ENCODE measurements around the gene RALGPS2. TPM values are rescaled to one million over a fixed set of nuclear protein-coding genes. Genes with fewer than 3 reads are reported as not detected.

Gene RALGPS2
- total and polyA plus RNA-seq, 2 of the 8 experiments (the other 6 are each of a cell fraction or from before 2014, with no cell fraction given) = 6.7 to 38.0 TPM

- ChIA-PET CTCF (ENCODE audit: partially characterized antibody) (interaction anchor here (1.2 to 3.8 kb wide), 2 partner anchors 10 to 181 kb away, joined by 4 to 11 read pairs; no protein-coding TSS in a partner anchor), POLR2A (ENCODE audit: partially characterized antibody) (no interaction called here)
- TF ChIP-seq GTF2F1 (IDR thresholded peaks at IDR 0.05; ENCODE audit: borderline replicate concordance, low read depth, low read length) = no peak
- TF ChIP-seq CHD1 (IDR thresholded peaks at IDR 0.05; ENCODE audit: low read depth, low read length) = no peak
- TF ChIP-seq KDM5A (IDR thresholded peaks at IDR 0.05; ENCODE audit: low read length) = no peak
- TF ChIP-seq SAP30 (IDR thresholded peaks at IDR 0.05; ENCODE audit: insufficient read depth, insufficient replicate concordance, low read length) = no peak
- TF ChIP-seq EZH2 (IDR thresholded peaks at IDR 0.05; ENCODE audit: low read depth, low read length, severe bottlenecking) = no peak
Measured at GRCh38 chr1:178723546-178723945, 1.5 kb upstream of the RALGPS2 start.

More at GRCh38 chr1:178723546-178723945, 1.5 kb upstream of the RALGPS2 start:
- Histone ChIP-seq H3K4me2 (ENCODE audit: insufficient read depth in 1 of 2, low read depth in 2 of 2, low read length in 2 of 2) (no peak overlapping the region; a peak in 1 of 4 replicates), H3K36me3 (ENCODE audit: control insufficient read depth in 2 of 4, insufficient read depth in 4 of 4, low read length in 3 of 4) (no peaks in the 10 kb centered on the region), H3K27me3 (replicated peaks in 1 of 4; ENCODE audit: control insufficient read depth in 3 of 4, extremely low read depth in 1 of 4, insufficient read depth in 3 of 4, low read length in 3 of 4) (no peaks in the 10 kb centered on the region), H2BK12ac (ENCODE audit: low read depth, low read length) (no peak overlapping the region), H3K56ac (replicated peaks; ENCODE audit: insufficient read length, low read depth, low read length) (no peak overlapping the region), H3K4ac (replicated peaks; ENCODE audit: insufficient read length, low read depth, low read length) (no peak overlapping the region), H2AFZ (ENCODE audit: low read length) (no peak overlapping the region), H2BK15ac (ENCODE audit: low read length) (no peak overlapping the region), H2BK120ac (replicated peaks; ENCODE audit: low read depth, low read length) (no peak overlapping the region), H3K9ac (replicated peaks in 1 of 4; ENCODE audit: extremely low read depth in 1 of 4, low read depth in 3 of 4, low read length in 3 of 4) (no peak overlapping the region), H2BK5ac (ENCODE audit: low read depth, low read length) (no peak overlapping the region), H3K18ac (ENCODE audit: extremely low read depth, low read length) (no peak overlapping the region), H2AK5ac (ENCODE audit: low read depth, low read length) (no peak overlapping the region), H4K20me1 (replicated peaks in 1 of 2; ENCODE audit: control insufficient read depth in 1 of 2, insufficient read depth in 2 of 2, low read length in 2 of 2) (no peaks in the 10 kb centered on the region), H3K4me3 (ENCODE audit: extremely low read depth in 1 of 4, insufficient read depth in 2 of 4, low read depth in 3 of 4, low read length in 4 of 4) (no peak overlapping the region), H3K79me2 (ENCODE audit: control insufficient read depth in 1 of 2, insufficient read depth in 2 of 2, low read length in 2 of 2) (peaks cover 0 to 22% of the 10 kb centered on the region in 2 experiments; a peak in 2 of 4 replicates), H2BK20ac (ENCODE audit: low read length) (no peak overlapping the region), H3K4me1 (replicated peaks in 1 of 4; ENCODE audit: control insufficient read depth in 3 of 4, insufficient read depth in 4 of 4, low read length in 3 of 4) (peaks cover 0 to 4% (median 3%) of the 10 kb centered on the region in 4 experiments; a peak in 5 of 7 replicates), H4K91ac (replicated peaks; ENCODE audit: insufficient read length, low read length) (no peak overlapping the region), H3K23ac (ENCODE audit: insufficient read length) (no peak overlapping the region), H3K23me2 (ENCODE audit: low read depth, low read length) (peaks cover 5% of the 10 kb centered on the region), H3K9me3 (ENCODE audit: insufficient read depth in 2 of 2, low read depth in 1 of 2, low read length in 1 of 2) (no peaks in the 10 kb centered on the region), H4K5ac (ENCODE audit: insufficient read length, low read depth, low read length) (no peak overlapping the region), H3K79me1 (ENCODE audit: low read depth, low read length) (no peaks in the 10 kb centered on the region), H3K27ac (ENCODE audit: low read depth, low read length) (no peak overlapping the region), H4K8ac (ENCODE audit: extremely low read depth, insufficient read depth, low read length) (no peak overlapping the region), H3K14ac (ENCODE audit: insufficient read length) (no peak overlapping the region)
- 90% methylated on average over 3 of the region's 3 CpGs; no CpG with 5 or more reads in 1 of the 2 experiments for WGBS, 2 experiments (ENCODE audit: extremely low coverage in 1 of 2, insufficient coverage in 1 of 2, insufficient read length in 1 of 2, insufficient replicate concordance in 2 of 2, low coverage in 1 of 2, low lambda C conversion rate in 2 of 2, missing lambda C conversion rate in 1 of 2)
- DNase-seq (ENCODE audit: low read depth in 1 of 2, low spot score in 2 of 2) (no peak), FAIRE-seq (no peak)
